HG02759 (cell line): ENCODE measurements around the gene GRM8.
A peak's percentile ranks its signal among the peaks of the same experiment; 100 is the strongest.
"Not testable (repeated sequence)": the region's sequence is repeated elsewhere in the genome, so short reads cannot be mapped to it uniquely, and the experiment has no call there.

ENCODE experiments used
- ATAC-seq: cut with Tn5 transposase; IDR thresholded peaks from one replicate; pipeline ENCODE4 v1.9.1; 2021; ENCODE audit warnings: mild to moderate bottlenecking, moderate library complexity; ENCODE audit not compliant: unreplicated experiment

Gene GRM8

DNA sequence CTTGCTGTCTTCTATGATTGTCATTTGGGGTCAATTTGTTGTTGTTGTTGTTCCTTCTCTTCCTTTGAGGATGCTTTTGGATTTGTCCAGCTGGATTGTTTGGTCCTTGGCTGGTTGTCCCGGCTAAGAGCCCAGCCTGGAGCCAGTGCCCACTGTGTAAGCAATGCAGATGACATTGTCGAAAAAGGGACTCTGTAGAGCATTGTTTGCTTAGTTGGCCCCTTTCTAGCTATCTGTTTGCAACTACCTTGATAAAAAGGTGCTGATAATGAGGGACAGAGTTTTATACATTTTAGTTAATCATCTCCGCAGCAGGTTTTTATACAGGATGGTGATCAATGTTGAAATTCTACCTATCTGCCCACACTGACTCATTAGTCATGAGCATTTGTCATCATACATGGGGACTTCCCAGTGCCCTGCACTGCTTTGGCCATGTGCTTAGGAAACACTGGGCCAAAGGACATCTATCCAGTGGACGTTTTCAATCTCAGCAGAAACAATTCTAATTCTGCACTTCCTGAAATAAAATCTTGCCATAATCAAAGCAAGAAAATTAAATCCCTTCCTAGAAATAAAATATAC is 311.9 kb downstream of the GRM8 start:
- no peak for ATAC-seq

DNA sequence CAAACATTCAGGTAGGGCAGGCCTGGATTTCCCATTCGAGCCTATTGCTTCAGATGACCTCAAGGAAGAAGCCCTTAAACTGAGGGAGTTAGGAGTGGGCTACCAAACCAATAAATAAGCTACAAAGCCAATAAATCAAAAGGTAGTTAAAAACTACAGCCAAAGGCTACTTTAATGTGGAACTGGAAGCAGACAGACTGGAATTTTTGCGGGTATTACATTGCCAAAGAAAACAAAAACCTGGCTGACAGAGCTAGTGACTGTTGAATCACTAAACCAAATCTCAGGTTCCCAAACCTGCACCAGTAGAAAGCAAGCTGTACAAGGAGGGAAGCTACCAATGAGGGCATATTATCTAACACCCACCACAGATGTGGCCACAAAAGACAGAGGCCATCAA is 315.6 kb downstream of the GRM8 start:
- ATAC-seq = no peak

DNA sequence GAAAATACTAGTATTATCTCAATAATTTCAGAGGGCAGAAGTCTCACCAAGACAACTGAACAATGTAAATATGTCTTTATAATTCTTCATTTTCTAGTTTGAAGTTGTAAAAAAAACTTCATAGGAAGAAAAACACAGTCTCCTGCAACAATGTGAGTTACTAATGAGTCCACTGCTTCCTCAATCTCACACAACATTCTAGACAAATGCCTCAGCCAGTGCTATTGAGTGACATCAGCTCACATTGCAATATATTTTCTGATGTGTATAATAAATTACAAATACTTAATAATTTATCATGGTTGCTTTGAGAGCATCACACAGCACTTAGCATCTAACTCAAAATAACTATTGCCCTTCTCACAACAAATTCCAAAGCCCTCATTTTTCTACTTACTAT is 321.2 kb downstream of the GRM8 start:
- ATAC-seq = no peak

DNA sequence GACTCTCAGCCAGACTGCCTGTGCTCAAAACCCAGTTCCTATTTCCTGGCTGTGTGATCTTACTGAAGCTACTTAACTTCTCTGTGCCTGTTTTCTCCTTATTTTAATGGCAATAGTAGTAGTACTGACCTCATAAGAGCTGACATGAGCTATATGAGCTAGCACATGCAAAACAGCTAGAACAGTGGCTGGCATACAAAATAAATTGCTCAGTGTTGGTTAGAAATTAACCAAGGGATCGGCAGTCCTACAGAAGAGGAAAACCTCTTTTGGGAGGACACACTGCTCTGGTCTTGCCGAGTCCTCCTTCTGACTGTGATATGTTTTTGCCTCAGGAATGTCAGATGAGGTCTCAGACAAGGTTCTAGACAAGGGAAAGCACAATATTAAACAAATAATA is 322.6 kb downstream of the GRM8 start:
- no peak for ATAC-seq

DNA sequence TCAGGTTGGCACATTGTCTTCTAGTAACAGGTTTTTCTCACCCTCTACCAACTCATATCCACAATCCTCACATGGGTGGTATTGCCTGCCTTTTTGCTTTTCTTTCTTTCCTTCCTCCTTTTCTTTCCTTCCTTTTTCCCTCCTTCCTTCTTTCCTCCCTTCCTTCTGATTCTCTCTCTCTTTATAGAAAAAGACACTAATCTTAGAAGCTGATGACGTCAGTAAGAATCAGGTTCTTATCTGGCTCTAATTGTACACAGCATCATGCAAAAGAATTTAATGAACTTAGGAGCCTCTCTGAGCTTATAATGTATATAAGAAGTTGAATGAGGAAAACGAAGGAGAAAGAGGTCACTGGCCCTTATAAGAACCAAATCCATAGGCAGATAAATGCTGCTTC is 328.3 kb downstream of the GRM8 start:
- ATAC-seq = no peak

DNA sequence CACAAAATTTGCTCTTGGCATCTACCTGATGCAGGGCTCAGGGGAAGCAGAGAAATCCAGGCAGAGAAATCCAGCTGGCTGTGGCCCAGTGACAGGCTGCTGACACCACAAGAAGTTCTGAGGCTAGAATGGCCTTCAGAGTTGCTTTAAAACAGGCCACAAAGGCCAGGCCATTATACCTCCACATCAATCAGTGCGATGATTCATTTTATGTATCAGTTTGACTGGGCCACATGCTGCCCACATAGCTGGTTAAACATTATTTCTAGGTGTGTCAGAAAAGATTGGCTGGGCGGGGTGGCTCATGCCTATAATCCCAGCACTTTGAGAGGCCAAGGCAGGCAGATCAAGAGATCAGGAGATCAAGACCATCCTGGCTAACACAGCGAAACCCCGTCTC is 341.1 kb downstream of the GRM8 start:
- peak; percentile 74 for ATAC-seq

DNA sequence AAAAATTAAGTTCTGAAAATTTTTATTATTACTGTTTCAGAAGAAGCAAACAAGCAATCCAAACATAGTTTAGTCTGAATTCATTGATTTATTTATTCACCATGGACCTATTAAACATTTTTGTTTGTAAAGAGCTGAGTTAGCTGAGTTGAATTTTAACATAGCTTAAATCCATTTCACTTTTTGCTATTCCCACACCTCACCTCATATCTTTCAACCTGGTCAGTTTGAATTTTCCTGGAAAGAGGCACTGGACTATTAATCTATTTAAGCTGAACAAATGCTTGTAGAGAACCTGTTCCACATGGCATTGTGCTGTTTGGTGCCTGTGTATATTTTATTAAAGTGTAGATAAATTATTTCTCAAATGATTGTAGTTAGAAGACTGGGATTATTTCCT is 344.2 kb downstream of the GRM8 start:
- ATAC-seq = not testable (repeated sequence)

DNA sequence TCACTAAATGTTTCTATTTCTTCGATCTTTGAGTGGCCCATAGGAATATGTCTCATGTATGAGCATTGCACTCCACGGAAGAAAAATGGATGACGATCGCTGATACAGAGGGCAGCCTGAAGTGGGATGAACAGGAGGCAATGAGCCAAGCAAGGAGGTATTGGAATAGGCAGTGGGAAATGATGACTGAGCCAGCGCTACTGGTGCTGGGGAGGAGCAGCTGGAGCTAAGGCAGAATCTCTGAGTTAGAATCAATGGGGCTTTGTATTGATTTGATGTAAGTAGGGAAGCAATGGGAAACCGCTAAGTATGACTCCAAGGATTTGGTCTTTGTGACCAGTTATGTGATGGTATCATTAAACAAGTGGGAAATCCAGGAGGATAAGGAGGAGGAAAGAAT is 345.1 kb downstream of the GRM8 start:
- ATAC-seq = not testable (repeated sequence)

DNA sequence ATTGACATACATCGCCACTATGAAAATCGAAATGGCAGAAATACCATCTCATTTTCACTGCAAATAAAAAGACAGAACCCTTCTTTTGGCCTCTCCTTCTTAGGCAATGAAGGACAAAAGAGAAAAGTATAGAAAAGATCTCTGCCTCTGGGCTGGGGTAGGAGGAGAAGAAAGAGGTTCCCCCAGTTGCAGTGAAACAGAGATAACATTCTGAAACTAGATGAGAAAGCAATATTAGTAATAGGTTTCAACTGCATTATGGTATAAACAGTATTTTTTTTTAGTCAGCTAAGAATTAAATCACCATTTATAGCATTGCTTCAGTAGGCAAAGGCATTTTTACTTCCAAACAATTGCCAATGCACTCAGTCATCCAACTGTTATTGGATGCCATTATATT is 347.5 kb downstream of the GRM8 start:
- not testable (repeated sequence) for ATAC-seq

DNA sequence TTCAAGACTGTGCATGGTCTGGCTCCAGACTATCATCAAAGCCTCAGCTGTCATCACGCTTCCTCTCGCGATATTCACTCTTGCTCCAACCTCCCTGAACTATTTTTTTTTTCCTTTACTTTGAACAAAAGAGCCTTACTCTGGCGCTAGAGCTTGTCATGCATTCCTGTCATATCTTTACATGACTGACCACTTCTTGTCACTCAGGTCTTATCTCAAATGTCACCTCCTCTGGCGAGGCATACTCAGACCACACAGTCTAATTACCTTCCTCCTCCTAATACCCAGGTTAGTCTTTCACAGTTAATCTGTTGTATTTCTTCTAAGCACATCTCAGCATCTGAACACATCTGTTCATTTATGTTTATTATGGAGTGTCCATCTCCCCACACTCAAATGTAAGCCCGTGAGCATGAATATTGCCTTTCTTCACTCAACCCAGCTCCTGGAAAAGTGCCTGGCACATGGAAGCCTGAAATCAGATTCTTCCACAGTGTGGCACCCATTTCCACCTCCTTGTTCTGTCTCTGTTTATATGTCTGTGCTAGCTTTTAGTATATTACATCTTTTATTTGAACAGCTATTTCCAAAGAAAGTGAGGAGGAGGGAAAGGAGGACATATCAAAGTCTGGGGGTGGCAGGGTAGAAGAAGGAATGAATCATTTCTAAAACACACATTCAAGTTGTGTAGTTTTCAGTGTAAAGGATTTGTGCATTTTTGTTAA is 351.5 kb downstream of the GRM8 start:
- ATAC-seq = not testable (repeated sequence)

DNA sequence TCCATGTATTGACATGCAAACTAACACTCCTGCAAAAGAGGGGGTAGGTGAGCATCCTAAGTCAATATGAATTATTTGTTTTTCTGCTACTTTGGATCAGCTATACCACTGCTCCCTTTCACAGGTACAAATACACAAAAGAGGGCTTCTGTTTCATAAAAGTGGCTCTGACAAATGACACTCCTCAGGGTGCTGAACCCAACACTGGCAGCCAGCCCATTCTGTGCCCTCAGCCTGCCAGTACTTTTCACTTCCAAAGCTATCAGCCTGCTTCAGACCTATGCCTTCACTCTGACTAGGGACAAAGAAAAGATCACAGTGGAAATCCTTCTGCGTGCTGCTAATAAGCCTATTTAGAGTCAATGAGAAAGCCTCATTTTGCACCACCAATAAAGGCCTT is 364.8 kb downstream of the GRM8 start:
- not testable (repeated sequence) for ATAC-seq

DNA sequence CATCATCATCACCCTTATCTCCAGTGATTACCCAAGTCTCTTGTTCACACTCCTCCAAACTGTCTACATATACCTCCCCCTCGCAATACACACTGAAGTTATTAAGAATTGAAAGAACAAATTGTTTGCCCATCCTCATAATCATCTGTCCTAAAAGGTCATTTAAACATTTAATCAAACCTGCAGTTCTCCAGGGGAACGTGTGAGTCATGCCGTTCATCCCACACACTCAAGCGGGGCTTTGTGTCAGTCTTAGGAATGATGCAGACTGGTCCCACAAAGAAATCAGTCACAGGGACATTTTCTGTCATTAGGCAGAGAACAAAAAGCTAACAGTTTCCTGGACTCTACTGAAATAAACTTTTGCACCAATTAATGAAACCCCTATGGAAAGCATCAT is 365.2 kb downstream of the GRM8 start:
- not testable (repeated sequence) for ATAC-seq

DNA sequence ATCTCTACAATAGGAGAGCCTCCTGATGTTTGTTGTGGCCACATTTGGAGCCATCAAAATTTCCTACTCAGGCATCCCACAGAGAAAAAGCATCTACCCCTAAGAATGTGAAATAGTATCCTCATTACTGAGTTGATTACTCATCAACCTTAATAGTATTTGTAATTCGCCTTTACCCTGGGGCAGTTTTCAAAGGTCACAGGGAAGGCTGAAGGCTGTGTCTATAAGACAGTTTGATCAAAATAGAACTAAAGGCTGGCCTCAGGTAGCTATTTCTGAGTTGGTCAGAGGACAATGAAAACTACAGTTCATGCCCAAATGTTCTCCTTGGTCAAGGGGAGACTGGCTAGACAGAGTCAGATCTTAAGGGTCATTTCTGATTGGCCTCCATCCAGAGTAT is 370.0 kb downstream of the GRM8 start:
- ATAC-seq = not testable (repeated sequence)

DNA sequence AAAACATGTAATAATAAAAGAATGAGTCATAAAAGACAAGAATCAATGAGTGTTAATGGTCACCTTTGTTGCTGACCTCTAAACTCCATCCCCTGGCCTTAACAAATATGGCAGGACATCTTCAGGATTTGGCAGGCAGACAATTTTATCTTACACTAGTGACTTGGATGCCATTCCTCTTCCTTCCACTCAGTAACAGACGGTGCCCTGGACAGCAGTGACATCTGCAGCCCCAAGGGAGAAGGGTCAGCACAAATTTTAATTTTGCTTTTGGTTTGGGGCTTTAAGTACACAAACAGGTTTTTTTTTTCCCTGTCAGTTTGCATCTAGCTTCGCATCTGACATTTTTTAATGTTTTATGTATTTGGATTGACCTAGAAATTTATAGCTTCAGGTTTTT is 370.8 kb downstream of the GRM8 start:
- ATAC-seq = peak; percentile 64

DNA sequence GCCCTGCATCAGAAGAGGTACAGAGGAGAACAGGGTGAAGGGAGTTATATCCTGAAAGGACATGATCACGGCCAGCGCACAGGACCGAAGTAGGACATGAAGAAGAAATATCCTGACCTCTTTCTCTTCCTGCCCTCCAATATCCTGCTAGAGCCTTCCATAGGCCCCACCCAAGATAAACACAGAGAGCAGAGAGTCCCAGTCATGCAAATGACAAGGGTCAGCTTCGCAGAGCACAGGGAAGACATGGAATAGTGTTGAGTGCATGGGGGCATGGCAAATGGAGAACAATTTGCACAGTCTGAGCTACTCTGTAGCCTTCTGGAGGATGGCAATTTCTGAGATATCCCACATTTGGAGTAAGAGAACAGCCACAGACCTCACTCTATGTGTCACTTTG is 371.4 kb downstream of the GRM8 start:
- no peak for ATAC-seq

DNA sequence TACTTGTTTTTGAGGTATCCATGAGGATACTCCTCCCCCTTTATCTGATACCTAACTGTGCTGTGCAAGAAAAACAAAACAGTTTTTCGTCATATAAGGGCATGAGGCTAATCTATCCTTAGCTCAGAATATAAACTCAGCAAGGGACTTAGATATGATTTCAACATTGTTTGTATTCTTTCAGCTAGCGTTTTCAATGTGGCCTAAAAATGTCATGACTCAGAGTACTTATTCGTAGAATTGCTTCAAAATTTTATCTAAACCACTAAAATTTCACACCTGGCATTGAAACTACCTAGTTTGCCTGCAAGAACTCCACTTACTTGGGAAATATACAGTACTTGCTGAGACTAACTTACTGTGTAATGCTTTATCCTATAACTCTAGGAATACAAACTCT is 376.2 kb downstream of the GRM8 start:
- not testable (repeated sequence) for ATAC-seq

DNA sequence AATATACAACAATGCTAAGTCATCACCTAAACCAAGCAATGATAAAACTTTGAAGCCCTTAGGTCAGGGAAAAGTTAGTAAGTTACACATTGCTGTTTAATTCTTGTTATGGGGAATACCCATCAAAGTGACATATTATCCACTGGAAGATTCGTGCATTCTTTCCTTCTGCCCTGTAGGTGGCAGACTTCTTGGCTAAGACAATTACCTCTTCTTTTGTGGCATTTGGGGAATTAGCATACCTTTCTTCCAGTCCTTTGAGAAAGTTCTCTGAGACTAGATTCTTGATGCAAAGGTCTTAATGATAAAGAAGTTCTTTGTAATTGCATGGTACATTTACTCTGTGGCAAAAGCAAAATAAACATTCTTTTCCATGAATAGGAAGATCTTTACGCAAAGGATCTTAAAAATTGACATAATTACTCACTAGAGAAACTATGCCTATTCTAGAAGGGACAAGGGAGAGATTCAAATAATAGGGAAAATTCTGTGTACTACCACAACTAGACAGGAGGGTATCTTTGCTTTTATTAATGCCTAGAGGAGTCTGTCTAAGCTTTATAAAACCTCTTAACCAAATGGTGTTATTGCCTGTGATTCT is 395.9 kb downstream of the GRM8 start:
- peak; percentile 77 for ATAC-seq

DNA sequence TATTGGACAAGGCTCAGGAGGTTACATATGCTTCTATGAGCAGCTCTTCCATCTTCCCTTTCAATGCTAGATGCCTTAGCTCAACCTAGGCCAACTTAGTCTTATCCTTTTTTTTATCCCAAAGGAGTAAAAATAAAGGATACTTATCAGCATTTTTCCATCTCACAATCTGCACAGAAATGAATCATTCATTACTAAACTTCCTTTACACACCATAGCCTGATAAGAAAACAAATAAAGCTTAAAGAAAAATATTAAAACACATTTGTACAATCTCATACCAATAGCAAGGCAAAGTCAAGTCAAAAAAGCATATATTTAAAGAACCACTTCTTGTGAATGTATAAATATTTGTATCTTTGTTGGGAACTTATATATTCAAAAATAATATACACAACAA is 407.4 kb downstream of the GRM8 start:
- ATAC-seq = no peak

DNA sequence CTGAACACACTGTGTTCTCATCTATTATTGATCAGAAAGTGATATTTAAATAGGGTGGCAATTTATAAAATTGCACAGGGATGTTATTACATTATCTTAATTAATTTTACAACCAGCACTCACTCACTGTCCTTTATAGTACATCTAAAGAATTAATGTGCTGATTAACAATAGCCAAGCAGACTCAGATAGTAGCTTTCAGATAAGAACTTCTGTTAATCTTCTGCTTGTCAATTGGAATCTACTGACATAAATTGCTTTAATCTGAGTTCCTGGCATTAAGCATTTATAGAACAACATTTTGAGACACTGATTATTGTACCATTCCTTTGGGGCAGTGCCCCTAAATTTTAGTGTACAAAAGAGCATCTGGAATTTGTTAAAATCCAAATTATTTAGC is 408.9 kb downstream of the GRM8 start:
- no peak for ATAC-seq

DNA sequence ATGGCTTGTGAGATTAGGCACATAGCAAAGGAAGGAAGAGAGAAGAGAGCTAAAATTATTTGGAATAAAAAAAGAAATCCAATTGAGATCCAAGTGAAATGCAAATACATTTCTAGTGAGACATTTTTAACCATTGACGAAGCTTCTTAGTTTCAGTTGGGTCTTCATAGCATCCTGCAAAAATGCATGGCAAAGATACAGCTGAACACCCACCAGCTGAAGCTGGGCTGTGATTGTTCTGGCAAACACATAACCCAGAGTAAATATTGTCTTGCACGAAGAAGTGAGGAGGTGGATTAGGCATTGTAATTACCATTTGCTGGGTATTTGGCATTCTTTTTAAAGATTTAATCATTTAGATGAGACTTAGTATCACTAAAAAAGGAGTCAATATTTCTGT is 409.4 kb downstream of the GRM8 start:
- no peak for ATAC-seq

DNA sequence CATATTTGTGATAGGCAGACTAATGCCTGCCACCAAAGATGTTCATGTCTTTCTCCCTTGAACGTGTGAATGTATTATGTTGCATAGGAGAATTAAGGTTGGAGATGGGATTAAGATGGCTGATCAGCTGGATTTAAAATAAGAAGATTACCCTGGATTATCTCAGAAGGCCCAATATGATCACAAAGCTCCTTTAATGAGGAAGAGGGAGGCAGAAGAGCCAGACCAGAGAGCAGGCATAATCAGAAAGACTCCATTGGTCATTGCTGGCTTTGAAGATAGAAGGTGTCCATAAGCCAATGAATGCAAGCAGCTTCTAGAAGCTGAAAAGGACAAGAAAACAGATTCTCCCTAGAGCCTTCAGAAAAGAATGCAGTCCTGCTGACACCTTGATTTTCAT is 410.3 kb downstream of the GRM8 start:
- ATAC-seq = no peak

DNA sequence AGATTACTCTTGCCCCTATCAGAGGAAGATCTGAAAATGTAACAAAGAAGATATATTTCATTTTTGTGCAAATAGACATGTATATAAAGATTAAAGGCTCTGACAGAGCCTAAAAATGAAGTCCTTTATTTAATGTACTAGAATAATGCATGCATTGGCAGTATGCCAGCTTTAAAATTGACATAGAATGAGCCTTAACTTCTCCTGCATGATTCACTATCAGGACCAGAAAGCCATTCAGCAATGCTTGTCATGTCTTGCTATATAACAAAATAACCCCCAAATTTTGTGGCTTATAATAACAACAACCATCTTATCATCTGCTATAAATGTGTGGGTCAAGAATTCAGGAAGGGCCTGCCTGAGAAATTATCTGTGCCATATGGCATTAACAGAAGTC is 411.9 kb downstream of the GRM8 start:
- ATAC-seq = no peak
